ENCODE measurements around the gene PRKACB. TPM values are rescaled to one million over a fixed set of nuclear protein-coding genes. Genes with fewer than 3 reads are reported as not detected.

Gene PRKACB
- total RNA-seq, 1 donor from 2014 or later, result 44.1 TPM

DNA sequence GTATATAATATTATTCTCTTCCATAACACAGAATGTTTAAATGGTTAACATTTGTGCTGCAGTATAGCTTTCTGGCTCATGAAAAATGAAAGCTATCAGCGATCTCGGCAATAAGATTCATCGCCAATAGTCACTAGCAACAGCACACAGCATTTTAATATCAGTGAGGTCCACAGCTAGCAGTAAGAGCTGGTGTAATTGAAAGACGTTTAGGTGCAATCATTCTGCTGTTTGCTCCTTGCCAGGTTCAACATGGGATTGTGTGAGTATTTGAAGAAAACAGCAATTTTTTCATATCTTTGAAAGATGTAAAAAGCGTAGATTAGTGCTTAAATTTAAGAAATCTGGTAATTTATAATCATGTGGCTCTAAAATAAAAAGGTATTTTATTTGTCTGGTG, 20.1 kb downstream of the PRKACB start:
- no peak overlapping the region for H3K4me3 ChIP-seq
- H4K20me1 ChIP-seq (ENCODE audit: low read depth), result no peaks in the 10 kb centered on the region
- no peak overlapping the region for H3K9ac ChIP-seq
- no peaks in the 10 kb centered on the region for H3K4me1 ChIP-seq
- H2AFZ ChIP-seq (replicated peaks), result no peak overlapping the region
- no peaks in the 10 kb centered on the region for H3K36me3 ChIP-seq
- H3K79me2 ChIP-seq (ENCODE audit: low read depth), result no peaks in the 10 kb centered on the region
- H3K27me3 ChIP-seq, result no peaks in the 10 kb centered on the region
- Mint-ChIP-seq H3K4me3 (no peak overlapping the region), H3K9me3 (no peaks in the 10 kb centered on the region), H3K4me1 (peaks cover 8% of the 10 kb centered on the region), H3K27me3 (ENCODE audit: insufficient read depth, low read depth) (no peaks in the 10 kb centered on the region), H3K27ac (no peak overlapping the region), H3K36me3 (peaks cover 2% of the 10 kb centered on the region)
- no peak overlapping the region for H3K4me2 ChIP-seq
- TF ChIP-seq CTCF (IDR thresholded peaks at IDR 0.05), result no peak
- TF ChIP-seq EZH2 (IDR thresholded peaks at IDR 0.05), result no peak
- no peak for TF ChIP-seq EZH2phosphoT487 (IDR thresholded peaks at IDR 0.05)
- no peaks in the 10 kb centered on the region for H3K9me3 ChIP-seq (ENCODE audit: low read depth)
- DNase-seq (ENCODE audit: low spot score), result no peak
- no peak overlapping the region for H3K27ac ChIP-seq
- no peaks in the 10 kb centered on the region for H3F3A ChIP-seq (ENCODE audit: low read depth)

DNA sequence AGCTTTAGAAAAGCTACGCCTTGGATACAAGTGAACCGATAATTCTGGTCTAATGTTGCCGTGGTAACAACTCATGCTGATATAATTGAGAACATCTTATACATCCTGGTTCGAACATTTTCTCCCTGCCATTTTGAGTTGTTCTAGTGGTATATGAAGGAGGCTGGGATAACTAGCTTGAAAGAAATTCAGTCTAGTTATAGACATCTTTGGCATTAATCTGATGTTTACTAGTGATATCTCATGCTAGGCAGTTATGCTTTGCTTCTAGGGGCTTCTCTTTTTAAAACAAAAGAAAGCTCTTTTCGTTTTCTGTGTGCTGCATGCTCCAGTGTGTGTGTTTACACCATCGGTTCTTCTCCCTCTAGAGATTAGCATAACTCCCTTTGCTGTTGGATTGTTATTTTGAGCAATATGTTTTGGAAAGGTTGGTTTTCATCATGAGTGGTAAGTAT, 20.5 kb downstream of the PRKACB start:
- Mint-ChIP-seq H3K36me3 (peaks cover 2% of the 10 kb centered on the region), H3K4me1 (peaks cover 8% of the 10 kb centered on the region), H3K27me3 (ENCODE audit: insufficient read depth, low read depth) (no peaks in the 10 kb centered on the region), H3K27ac (no peak overlapping the region), H3K9me3 (no peaks in the 10 kb centered on the region), H3K4me3 (no peak overlapping the region)
- Histone ChIP-seq H3F3A (ENCODE audit: low read depth) (no peaks in the 10 kb centered on the region), H3K4me1 (no peaks in the 10 kb centered on the region), H4K20me1 (ENCODE audit: low read depth) (no peaks in the 10 kb centered on the region), H3K4me2 (no peak overlapping the region), H3K79me2 (ENCODE audit: low read depth) (no peaks in the 10 kb centered on the region), H3K9me3 (ENCODE audit: low read depth) (no peaks in the 10 kb centered on the region), H3K27me3 (no peaks in the 10 kb centered on the region), H3K4me3 (no peak overlapping the region), H3K9ac (no peak overlapping the region), H3K27ac (no peak overlapping the region), H2AFZ (replicated peaks) (no peak overlapping the region), H3K36me3 (no peaks in the 10 kb centered on the region)
- no peak for TF ChIP-seq CTCF (IDR thresholded peaks at IDR 0.05)
- TF ChIP-seq EZH2phosphoT487 (IDR thresholded peaks at IDR 0.05), result no peak
- no peak for TF ChIP-seq EZH2 (IDR thresholded peaks at IDR 0.05)
- DNase-seq (ENCODE audit: low spot score), result no peak

- Histone ChIP-seq H3K27ac (no peak overlapping the region), H3K27me3 (no peaks in the 10 kb centered on the region), H3K36me3 (no peaks in the 10 kb centered on the region), H3K9ac (no peak overlapping the region), H3K79me2 (ENCODE audit: low read depth) (no peaks in the 10 kb centered on the region), H3K4me2 (no peak overlapping the region), H3K4me3 (no peak overlapping the region), H4K20me1 (ENCODE audit: low read depth) (no peaks in the 10 kb centered on the region), H2AFZ (replicated peaks) (no peak overlapping the region), H3K4me1 (no peaks in the 10 kb centered on the region), H3K9me3 (ENCODE audit: low read depth) (no peaks in the 10 kb centered on the region), H3F3A (ENCODE audit: low read depth) (no peaks in the 10 kb centered on the region)
- Mint-ChIP-seq H3K36me3 (peaks cover 2% of the 10 kb centered on the region), H3K9me3 (no peaks in the 10 kb centered on the region), H3K4me1 (peaks cover 8% of the 10 kb centered on the region), H3K4me3 (no peak overlapping the region), H3K27me3 (ENCODE audit: insufficient read depth, low read depth) (no peaks in the 10 kb centered on the region), H3K27ac (no peak overlapping the region)
- TF ChIP-seq CTCF (IDR thresholded peaks at IDR 0.05) (no peak), EZH2phosphoT487 (IDR thresholded peaks at IDR 0.05) (no peak), EZH2 (IDR thresholded peaks at IDR 0.05) (no peak)
- DNase-seq (ENCODE audit: low spot score), result no peak
These were observed 21.5 kb downstream of the PRKACB start for GRCh38 chr1:84165601-84166000.
